Panc1 (cell line): ENCODE measurements around the gene ITPKB. TPM values are rescaled to one million over a fixed set of nuclear protein-coding genes. Genes with fewer than 3 reads are reported as not detected.

Experiments used
- ATAC-seq: fragments of 200-7000 bp; cut with Tn5 transposase; 2 replicates; pipeline ENCODE4 v1.9.1; 2020; ENCODE audit warnings: mild to moderate bottlenecking, moderate library complexity
- BruUV-seq: library from RNA; stranded (reverse); fragments of 400-500 nt; replicated peaks from 2 replicates; lab custom pipeline; 2021; lab: Mats Ljungman, UMichigan
- CTCF ChIA-PET: fragments of 300-600 bp; sonication (Branson Sonifier 250); formaldehyde crosslinking; loops from one replicate; lab custom pipeline; 2022; ENCODE audit warnings: antibody characterized with exemption; lab: Charles Lee
- POLR2A ChIA-PET: fragments of 300-600 bp; sonication (Branson Sonifier 250); formaldehyde crosslinking; loops from one replicate; lab custom pipeline; 2022; ENCODE audit warnings: antibody characterized with exemption; lab: Charles Lee
- DNase-seq: peaks from one replicate; pipeline ENCODE4 v3.0.0-alpha.2; 2010; ENCODE audit warnings: low read depth, low spot score
- H3K27ac ChIP-seq: 2 replicates; pipeline ENCODE4 v1.5.1; 2011; ENCODE audit warnings: mild to moderate bottlenecking, low read length, inconsistent platforms
- H3K27me3 ChIP-seq: fragments of 200-500 bp; sonication (Bioruptor generic); 2 replicates; pipeline ENCODE4 v1.6.0; 2014; ENCODE audit warnings: low read length, inconsistent platforms; ENCODE audit not compliant: control insufficient read depth, insufficient read depth
- H3K36me3 ChIP-seq: fragments of 200-500 bp; sonication (Bioruptor generic); 2 replicates; pipeline ENCODE4 v1.5.1; 2014; ENCODE audit warnings: inconsistent platforms, mild to moderate bottlenecking, low read length, moderate library complexity; ENCODE audit not compliant: control insufficient read depth, insufficient read depth
- H3K4me1 ChIP-seq: 2 replicates; pipeline ENCODE4 v1.5.1; 2011; ENCODE audit warnings: inconsistent platforms, mild to moderate bottlenecking, low read length, moderate library complexity; ENCODE audit not compliant: control insufficient read depth, insufficient read depth
- H3K4me3 ChIP-seq, 2 experiments: 2 replicates each; pipeline ENCODE4 v1.5.1; 2011 to 2012; ENCODE audit warnings: low read depth in 2 of 2, low read length in 2 of 2, mild to moderate bottlenecking in 2 of 2, inconsistent platforms in 1 of 2, moderate library complexity in 1 of 2
- H3K9me3 ChIP-seq: fragments of 200-500 bp; sonication (Bioruptor generic); 2 replicates; pipeline ENCODE4 v1.5.1; 2014; ENCODE audit warnings: low read depth, mild to moderate bottlenecking, inconsistent platforms, low read length, moderate library complexity; ENCODE audit not compliant: control insufficient read depth, insufficient read depth
- CTCF ChIP-seq: fragments of 450-650 bp; IDR thresholded peaks from 2 replicates; pipeline ENCODE4 v1.5.1; 2017; ENCODE audit warnings: mild to moderate bottlenecking
- POLR2AphosphoS5 ChIP-seq: IDR thresholded peaks from 2 replicates; pipeline ENCODE4 v1.6.1; 2012; ENCODE audit warnings: mild to moderate bottlenecking, low read depth, low read length, moderate library complexity
- REST ChIP-seq, 2 experiments: IDR thresholded peaks; 2 replicates each; pipeline ENCODE4 v1.6.1; 2011 to 2012; ENCODE audit warnings: low read depth in 2 of 2, control low read depth in 1 of 2, low read length in 1 of 2, mild to moderate bottlenecking in 1 of 2, moderate library complexity in 1 of 2; ENCODE audit not compliant: insufficient read depth in 1 of 2
- SIN3A ChIP-seq: IDR thresholded peaks from 2 replicates; pipeline ENCODE4 v1.6.1; 2012; ENCODE audit warnings: low read depth, mild to moderate bottlenecking, low read length, moderate library complexity, borderline replicate concordance; ENCODE audit not compliant: insufficient read depth
- TCF7L2 ChIP-seq: IDR thresholded peaks from 2 replicates; pipeline ENCODE4 v1.6.1; 2011; ENCODE audit warnings: mild to moderate bottlenecking, low read depth, low read length, inconsistent platforms
- in situ Hi-C: cut with HindIII; loops from 2 replicates; pipeline ENCODE4 v1.10.0; 2016; ENCODE audit warnings: low sequenced_read_pairs, low pct_unique_long_range_greater_than_20kb
- intact Hi-C: fragments of 100-400 bp; cut with micrococcal nuclease; formaldehyde crosslinking; loops from one replicate; pipeline ENCODE4 v1.10.0; 2022; ENCODE audit not compliant: unreplicated experiment
- total RNA-seq: library from RNA; stranded (reverse); gene quantifications from one replicate; pipeline ENCODE4 v1.2.1, GENCODE V29; 2021; ENCODE audit not compliant: unreplicated experiment

ITPKB gene
- total RNA-seq, 1 experiment from 2014 or later, result 10.9 TPM

GRCh38 chr1:226649244-226649643 is 89.8 kb downstream of the ITPKB start:
- H3K27ac ChIP-seq, result no peak overlapping the region
- in situ Hi-C loops, result no loop called here
- POLR2A ChIA-PET, result no interaction called here
- CTCF ChIA-PET, result no interaction called here
- intact Hi-C loops, result no loop called here
- H3K36me3 ChIP-seq, result no peaks in the 10 kb centered on the region
- ATAC-seq (no peak), DNase-seq (no peak)
- no peaks in the 10 kb centered on the region for H3K27me3 ChIP-seq
- no peak overlapping the region for H3K4me3 ChIP-seq
- TF ChIP-seq SIN3A, result no peak
- TF ChIP-seq CTCF, result no peak
- TF ChIP-seq TCF7L2, result no peak
- no peak for TF ChIP-seq POLR2AphosphoS5
- BruUV-seq, result no TSS peak
- H3K9me3 ChIP-seq, result no peaks in the 10 kb centered on the region
- no peaks in the 10 kb centered on the region for H3K4me1 ChIP-seq

GRCh38 chr1:226648421-226648820 is 90.7 kb downstream of the ITPKB start:
- no peaks in the 10 kb centered on the region for H3K36me3 ChIP-seq
- POLR2A ChIA-PET, result no interaction called here
- H3K27ac ChIP-seq, result no peak overlapping the region
- DNase-seq (no peak), ATAC-seq (no peak)
- no TSS peak for BruUV-seq
- H3K4me1 ChIP-seq, result no peaks in the 10 kb centered on the region
- H3K9me3 ChIP-seq, result no peaks in the 10 kb centered on the region
- in situ Hi-C loops, result no loop called here
- H3K27me3 ChIP-seq, result no peaks in the 10 kb centered on the region
- TF ChIP-seq SIN3A (no peak), TCF7L2 (no peak), POLR2AphosphoS5 (no peak), CTCF (no peak), REST (IDR thresholded peaks at IDR 0.05; ENCODE audit: insufficient read depth in 1 of 2, low read depth in 2 of 2, low read length in 1 of 2) (no peak)
- H3K4me3 ChIP-seq, result no peak overlapping the region
- CTCF ChIA-PET, result no interaction called here
- intact Hi-C loops, result no loop called here
